HK-2 (cell line): ENCODE data around the gene PKP3.
"Not testable (repeated sequence)": the region's sequence is repeated elsewhere in the genome, so short reads cannot be mapped to it uniquely, and the experiment has no call there.

Source experiments
- DNase-seq: peaks from one replicate; pipeline ENCODE4 v3.0.0-alpha.2; 2018; ENCODE audit not compliant: unreplicated experiment

The PKP3 gene

DNA sequence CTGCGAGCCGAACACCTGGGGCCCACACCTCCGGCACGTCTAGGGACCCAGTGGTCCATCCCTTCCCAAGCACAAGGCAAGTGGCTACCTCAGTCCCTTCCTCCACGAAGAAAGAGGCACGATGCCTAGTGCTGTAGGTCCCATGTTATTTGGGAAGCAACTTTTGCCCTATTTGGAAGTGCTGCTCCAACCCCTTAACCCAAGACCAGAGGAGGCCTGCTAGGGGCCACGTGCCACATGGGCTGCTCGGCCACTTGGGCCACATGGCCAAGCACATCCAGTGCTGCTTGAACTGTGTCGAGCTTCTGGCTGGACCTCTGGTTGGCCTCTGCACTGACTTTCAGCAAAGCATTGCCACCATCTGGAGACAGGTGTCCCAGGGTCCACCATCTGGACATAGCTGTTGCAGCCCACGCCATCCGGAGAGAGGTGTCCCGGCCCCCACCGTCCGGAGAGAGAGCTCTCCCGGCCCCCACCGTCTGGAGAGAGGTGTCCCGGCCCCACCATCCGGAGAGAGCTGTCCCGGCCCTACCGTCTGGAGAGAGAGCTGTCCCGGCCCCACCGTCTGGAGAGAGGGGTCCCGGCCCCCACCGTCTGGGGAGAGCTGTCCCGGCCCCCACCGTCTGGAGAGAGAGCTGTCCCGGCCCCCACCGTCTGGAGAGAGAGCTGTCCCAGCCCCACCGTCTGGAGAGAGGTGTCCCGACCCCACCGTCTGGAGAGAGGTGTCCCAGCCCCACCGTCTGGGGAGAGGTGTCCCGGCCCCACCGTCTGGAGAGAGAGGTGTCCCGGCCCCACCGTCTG lies 31.2 kb upstream of the PKP3 start:
- no peak for DNase-seq

DNA sequence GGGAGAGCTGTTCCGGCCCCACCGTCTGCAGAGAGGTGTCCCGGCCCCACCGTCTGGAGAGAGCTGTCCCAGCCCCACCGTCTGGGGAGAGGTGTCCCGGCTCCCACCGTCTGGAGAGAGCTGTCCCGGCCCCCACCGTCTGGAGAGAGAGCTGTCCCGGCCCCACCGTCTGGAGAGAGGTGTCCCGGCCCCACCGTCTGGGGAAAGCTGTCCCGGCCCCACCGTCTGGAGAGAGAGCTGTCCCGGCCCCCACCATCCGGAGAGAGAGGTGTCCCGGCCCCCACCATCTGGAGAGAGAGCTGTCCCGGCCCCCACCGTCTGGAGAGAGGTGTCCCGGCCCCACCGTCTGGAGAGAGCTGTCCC lies 30.6 kb upstream of the PKP3 start:
- DNase-seq = not testable (repeated sequence)

DNA sequence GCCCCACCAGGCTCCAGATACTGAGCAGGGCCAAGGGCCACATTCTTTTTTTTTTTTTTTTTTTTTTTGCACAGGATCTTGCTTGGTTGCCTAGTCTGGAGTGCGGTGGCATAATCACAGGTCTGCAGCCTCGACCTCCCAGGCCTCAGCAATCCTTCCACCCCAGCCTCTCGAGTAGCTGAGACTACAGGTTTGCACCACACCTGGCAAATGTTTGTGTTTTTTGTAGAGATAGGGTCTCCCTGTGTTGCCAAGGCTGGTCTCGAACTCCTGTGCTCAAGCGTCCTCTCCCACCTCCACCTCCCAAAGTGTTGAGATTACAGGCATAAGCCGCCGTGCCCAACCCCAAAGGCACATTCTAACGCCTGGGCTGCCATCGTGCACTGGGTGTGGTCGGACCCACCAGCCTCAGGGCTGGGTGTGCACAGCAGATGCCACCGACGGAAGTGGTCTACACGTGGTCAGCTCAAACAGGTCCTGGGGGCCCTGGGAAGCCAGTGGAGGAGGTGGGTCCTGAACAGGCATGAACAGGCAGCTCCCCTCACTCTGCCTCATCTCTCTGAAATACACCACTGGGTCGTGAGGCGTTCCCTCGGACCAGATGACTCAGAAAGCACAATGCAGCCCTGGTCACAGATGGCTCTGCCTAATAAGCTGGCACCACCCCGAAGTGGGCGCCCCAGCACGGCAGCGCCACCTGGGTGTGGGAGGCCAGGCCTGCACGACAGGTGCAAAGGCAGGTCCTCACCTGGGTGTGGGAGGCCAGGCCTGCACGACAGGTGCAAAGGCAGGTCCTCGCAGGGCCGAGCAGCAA lies 29.9 kb upstream of the PKP3 start:
- no peak for DNase-seq

DNA sequence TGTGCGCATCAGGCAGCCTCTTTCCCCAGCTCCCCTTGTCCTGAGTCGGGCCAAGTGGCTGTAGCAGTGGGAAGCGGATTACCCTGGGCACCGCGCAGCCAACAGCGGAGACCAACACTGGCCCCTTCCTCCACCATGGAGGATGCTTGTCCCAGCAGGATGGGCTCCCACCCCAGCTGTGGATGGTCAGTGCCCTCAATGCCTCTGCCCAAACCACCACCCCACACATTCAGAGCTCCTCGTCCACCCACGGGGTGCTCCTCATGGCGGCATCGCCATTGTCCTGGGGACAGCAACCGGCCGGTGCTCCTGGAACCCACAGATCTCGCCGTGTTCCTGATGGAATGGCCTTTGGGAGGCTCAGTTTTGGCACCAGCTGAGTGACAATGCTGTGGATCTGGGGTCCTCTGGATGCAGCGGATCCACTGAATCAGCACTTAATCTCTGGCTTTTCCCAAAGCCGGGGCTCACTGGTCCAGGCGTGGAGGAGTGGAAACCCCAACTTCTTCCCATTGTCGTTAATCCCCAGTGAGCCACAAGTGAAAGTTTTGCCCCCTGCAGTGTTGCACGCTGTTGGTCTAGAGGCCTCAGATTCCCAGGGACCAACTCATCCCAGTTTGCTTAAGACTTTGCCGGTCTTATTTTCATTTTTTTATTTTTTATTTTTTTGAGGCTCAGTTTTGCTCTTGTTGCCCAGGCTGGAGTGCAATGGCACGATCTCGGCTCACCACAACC lies 28.9 kb upstream of the PKP3 start:
- no peak for DNase-seq

DNA sequence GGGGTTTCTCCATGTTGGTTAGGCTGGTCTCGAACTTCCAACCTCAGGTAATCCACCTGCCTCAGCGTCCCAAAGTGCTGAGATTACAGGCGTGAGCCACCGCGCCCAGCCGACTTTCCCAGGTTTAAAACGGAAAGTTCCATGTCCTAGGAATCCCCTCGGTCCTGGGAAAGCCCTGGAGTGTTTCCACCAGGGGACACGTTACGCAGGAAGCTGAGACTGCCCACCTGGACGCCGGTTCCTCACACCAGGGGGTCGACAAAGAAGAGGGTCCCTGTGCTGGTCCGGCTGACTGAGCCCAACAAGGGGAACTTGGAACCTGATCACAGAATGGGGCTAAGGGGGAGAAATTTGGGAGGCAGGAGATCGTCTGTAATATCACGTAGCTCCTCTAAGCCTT lies 28.2 kb upstream of the PKP3 start:
- no peak for DNase-seq

DNA sequence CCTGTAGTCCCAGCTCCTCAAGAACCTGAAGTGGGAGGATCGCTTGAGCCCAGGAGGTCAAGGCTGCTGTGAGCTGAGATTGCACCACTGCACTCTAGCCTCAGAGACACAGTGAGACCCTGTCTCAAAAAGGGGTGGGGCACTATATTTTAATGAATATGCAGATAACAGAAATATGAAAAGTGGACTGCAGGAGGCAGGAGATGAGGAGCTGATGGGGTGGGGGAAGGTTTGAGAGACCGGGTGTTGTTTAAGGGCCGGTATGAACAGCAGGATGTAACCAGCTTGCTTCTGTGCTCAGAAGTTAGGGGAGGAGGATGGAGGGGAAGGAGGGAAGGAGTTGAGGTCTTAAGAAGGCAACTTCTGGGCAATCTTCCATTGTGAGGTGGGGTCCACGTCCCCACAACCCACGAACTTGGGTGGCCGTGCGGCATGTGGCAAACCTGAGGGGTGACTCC lies 26.0 kb upstream of the PKP3 start:
- no peak for DNase-seq

DNA sequence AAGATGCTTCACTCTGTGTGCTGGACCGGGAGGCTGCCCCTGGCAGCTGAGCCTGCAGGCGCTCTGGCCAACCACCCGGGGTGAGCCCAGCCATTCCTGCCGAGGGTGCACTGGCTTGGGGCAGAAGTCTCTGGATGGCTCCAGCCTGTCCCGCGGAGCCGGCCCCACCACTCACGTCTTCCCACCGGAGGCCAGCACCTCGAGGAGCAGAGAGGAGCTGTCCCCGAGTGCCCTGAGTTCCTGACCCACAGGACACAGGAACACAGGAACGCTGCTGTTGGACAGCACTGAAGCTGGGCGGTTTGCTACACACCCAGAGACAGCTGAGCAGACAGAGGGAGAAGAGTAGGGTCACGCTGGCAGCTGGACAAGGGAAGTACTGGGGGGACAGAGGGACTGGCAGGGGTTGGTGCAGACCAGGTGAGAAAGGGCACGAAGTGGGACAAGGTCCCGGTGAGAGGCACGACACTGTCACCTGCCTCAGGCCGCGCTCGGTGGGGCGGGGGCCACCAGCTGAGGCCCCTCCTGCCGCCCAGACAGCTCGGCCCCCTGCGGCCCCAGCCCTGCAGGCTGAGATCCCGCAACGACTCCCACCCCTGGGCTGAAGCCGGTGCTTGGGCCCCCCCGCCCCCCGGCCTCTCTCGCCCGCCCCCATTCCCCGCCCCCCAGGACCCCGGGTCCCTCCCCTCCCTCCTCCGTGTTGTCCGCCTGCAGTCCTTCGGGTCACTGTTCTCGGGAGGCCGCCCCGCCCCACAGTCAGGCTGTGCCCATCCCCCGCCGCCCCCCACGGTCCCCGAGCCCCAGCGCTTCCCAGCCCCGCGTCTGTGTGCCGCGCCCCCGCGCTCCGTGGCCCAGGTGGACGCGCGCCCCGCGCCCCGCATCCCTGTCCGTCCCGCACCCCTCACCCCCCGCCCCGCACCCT lies 25.3 kb upstream of the PKP3 start:
- peak; percentile 18 for DNase-seq

DNA sequence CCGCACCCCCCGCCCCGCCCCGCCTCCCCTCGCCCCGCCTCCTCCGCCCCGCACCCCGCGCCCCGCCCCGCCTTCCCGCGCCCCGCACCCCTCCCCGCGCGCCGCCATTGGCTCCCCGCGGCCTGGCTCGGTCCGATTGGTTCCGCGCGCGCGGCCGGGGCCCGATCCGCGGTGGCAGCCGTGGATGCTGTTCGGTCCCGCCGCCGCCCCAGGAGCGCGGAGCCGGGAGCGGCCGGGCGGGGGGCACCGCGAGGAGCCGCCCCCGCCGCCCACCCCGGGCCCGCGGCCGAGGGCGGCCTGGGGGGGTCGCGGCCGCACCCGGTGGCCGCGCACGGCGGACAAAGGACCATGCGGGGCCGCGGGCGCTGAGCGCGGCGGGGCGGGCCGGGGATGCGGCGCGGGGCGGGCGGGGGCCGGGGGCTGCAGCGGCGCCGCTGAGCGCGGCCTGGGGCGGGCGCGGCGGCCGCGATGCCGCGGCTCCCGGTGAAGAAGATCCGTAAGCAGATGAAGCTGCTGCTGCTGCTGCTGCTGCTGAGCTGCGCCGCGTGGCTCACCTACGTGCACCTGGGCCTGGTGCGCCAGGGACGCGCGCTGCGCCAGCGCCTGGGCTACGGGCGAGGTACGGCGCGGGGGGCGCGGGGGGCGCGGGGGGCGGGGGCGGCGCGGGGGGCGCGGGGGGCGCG lies 24.5 kb upstream of the PKP3 start, which contains the start of gene B4GALNT4:
Gene B4GALNT4, plus strand, starts transcription at position 164 of the 683 bp plus-strand sequence. Its CDS starts 305 bp downstream, at position 469.
- no peak for DNase-seq

DNA sequence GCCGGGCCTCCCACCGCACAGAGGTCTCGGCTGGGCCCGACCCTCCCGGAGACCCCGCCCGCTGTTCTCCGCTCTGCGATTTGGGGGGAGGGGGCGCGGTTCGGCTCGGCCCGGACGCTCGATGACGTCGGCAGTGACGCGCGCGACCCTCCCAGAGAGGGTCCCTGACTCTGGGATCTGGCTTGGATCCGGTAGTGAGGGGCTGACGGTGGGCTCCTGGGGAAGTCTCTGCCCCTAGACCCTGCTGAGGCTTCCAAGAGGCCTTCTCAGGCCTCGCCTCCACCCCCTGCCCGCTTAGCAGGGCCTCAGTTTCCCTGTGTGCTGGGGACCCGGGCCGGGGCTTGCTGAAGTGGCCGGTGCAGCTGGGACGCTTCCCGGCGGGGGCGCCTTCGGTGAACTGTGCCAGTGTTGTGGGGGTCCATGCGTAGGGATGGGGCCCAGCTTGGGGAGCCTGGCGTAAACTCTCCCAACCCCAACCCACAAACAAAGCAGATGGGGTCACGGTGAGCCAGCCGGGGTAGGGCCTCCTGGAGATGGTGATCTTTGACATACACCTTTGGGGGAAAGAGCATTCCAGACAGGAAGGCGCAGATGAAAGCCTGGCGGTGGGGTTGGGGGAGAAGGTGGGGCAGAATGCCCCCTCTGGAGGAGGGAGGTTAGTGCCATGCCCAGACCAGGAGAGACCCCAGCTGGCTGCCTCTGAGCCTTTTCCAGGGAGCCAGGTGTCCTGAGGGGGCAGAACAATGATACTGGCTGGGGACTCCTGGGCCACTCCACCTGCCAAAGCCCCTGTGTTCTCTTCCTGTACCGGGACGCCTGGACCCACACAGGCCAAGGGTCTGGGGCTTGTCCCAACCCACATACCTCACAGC lies 23.7 kb upstream of the PKP3 start:
- DNase-seq = no peak

DNA sequence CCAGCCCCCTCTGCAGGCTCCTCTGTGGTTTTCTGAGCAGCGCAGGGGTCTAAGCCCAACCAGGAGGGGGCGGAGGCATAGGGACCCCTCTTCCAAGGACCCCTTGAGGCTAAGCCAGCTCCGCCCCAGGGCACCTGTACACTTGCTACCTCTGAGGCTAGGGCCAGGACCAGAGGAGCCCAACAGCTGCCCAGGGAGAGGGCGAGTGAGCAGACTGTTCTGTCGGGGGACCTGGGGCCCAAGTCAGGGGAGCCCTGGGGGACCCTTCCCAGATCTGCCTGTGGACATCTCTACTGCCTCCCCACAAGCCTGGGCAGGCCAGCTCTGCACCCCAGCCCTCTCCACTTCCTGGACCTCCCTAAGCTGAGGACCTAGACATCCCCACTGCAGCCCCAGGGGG lies 23.0 kb upstream of the PKP3 start:
- no peak for DNase-seq

DNA sequence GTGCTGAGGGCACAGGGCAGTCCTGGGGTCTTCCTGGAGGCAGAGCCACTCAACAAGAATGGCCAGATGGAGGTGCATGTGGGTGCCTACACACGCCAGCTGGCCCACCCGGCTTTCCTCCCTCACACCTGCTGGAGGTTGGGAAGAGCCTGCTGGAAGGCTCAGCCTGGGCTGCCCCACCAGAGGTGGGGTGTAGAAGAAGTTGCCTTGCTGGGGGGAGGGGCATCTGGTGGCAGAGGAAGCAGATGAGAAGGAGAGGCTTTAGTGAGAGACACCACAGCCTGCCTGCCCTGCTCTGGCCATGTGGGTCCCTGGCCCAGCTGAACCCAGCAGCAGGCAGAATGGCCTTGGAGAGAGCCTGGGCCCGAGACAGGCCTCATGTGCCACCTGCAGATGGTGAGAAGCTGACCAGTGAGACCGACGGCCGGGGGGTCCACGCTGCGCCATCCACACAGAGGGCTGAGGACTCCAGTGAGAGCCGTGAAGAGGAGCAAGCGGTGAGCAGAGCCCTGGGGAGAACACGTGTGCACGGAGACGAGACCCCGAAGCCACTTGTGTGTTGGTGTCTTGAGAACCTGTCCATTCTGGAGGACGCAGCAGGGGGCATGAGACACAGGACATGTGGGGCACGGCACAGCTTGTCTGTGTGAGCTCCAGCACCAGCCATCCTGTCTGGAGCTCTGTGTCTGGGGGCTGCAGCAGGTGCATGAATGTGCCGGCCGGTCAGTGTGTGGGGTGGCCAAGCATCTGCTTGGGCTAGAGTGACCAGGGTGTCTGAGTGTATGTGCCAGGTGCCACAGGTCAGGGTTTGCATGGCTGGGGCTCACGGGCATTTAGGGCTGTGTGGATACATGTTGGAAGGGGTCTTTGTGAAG lies 22.1 kb upstream of the PKP3 start:
- no peak for DNase-seq

DNA sequence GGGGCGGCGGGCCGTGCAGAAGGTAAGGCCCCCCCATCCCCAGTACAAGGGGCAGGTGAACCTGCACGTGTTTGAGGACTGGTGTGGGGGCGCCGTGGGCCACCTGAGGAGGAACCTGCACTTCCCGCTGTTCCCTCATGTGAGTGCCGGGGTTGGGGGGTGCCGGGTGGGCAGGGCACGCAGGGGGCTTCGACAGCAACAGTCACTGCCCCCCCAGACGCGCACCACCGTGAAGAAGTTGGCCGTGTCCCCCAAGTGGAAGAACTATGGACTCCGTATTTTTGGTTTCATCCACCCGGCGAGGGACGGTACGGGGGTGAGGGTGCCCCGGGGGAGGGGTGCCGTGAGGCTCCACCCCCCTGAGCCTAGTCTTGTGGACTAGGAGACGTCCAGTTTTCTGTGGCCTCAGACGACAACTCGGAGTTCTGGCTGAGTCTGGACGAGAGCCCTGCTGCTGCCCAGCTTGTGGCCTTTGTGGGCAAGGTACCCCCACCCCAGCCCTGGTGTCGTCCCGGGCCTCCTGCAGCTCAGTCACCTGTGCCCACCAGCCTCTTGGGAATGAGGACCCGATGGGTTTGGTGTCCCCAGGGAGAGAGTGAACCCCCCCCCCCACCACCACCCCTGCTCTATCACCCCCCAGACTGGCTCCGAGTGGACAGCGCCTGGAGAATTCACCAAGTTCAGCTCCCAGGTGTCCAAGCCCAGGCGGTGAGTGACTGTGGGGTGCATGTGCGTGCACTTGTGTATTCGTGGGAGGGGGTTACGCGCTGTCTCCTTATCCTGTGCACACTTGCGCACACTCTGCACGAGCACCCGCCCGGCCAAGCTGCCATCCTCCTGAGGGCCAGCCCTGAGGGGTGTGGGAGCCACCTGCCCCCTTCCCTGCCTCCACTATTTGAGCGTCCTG lies 20.9 kb upstream of the PKP3 start:
- no peak for DNase-seq

DNA sequence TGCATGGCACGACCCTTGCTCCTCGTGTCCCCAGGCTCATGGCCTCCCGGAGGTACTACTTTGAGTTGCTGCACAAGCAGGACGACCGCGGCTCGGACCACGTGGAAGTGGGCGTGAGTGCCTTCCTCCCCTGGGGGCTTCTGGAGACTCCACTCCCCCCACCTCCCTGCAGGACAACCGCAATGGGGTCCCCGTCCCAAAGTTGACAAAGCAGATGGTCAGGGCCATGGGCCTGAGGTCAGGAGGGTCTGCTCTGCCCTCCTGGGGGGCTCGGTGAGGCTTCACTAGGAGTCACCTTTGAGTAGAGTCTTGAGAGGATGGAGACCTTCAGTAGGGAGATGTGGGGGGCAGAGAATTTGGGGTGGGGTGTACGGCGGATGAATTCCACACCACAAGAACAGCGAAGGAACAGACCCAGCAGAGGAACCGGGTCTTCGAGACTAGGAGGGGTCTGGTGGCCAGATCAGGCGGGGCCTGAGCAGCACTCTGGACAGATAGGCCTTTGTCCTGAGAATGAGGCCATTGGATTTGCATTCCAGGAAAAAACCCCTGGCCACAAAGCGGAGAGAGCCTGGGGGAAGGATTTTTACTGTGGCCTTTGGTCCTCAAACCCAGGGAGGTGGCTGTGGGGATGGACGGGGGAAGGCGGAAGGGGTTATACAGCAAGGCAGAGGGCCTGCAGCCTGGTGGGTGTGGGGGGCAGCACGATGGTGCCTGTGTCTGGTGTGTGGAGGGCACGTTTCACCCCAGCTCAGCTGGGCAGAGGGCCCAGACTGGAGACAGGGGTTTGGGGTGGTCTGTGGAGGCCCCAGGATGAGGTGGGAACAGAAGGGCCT lies 20.1 kb upstream of the PKP3 start:
- no peak for DNase-seq

DNA sequence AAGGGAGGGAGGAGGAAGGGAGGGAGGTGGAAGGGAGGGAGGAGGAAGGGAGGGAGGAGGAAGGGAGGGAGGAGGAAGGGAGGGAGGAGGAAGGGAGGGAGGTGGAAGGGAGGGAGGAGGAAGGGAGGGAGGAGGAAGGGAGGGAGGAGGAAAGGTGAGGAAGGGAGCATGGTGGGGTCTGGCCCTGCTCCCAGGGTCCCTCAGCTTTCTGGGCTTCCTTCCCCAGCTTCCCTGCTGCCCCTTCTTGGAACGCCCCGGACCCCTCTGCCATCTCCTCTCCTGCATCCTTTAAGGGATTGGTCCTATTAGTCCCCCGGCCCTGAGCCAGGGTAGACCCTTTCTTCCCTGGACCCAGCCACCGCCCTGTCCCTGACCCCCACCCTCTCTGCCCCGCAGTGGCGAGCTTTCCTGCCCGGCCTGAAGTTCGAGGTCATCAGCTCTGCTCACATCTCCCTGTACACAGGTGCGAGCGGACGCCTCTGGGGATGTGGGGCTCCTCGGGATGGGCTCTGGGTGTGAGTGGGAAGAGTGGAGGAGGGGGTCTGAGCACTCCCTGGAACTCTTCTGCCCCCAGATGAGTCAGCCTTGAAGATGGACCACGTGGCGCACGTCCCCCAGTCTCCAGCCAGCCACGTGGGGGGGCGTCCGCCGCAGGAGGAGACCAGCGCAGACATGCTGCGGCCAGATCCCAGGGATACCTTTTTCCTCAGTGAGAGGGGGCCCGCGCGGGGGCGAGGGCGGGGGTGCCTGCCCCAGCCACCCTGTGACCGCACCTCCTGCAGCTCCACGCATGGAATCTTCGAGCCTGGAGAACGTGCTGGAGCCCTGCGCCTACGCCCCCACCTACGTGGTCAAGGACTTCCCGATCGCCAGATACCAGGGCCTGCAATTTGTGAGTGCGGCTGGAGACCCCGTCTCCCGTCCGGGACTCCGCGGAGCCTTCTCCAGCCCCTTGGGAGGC lies 18.7 kb upstream of the PKP3 start:
- DNase-seq = no peak

DNA sequence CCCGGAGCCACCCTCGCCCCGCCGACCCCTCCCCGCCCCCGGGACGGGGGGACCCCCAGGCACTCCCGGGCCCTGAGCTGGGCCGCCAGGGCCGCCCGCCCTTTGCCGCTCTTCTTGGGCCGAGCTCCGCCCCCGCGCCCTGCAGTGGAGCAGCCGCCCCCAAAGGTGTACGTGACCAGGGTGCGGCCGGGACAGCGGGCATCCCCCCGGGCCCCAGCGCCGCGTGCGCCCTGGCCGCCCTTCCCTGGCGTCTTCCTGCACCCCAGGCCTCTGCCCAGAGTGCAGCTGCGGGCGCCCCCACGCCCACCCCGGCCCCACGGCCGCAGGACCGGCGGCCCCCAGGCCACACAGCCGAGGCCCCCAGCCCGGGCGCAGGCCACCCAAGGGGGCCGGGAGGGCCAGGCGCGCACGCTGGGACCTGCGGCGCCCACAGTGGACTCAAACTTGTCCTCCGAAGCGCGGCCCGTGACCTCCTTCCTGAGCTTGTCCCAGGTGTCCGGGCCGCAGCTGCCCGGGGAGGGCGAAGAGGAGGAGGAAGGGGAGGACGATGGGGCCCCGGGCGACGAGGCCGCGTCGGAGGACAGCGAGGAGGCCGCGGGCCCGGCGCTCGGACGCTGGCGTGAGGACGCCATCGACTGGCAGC lies 17.4 kb upstream of the PKP3 start:
- no peak for DNase-seq
